B cell (primary cell): Measurements from ENCODE around the gene DACT2.

ENCODE experiments used
- EZH2 ChIP-seq: IDR thresholded peaks from 2 replicates; pipeline ENCODE4 v1.6.1; 2012; ENCODE audit warnings: borderline replicate concordance, low read depth, mild to moderate bottlenecking, moderate library complexity, low read length; ENCODE audit not compliant: insufficient read depth, poor library complexity, severe bottlenecking
- TF ChIP-seq, protein P1 (sequence below): fragments of 200-600 bp; IDR thresholded peaks from one replicate; pipeline ENCODE4 v1.8.0; 2022; ENCODE audit warnings: antibody characterized with exemption, mild to moderate bottlenecking

GRCh38 chr6:168281826-168282225 lies 37.8 kb downstream of the DACT2 start:
- TF ChIP-seq, protein P1, sequence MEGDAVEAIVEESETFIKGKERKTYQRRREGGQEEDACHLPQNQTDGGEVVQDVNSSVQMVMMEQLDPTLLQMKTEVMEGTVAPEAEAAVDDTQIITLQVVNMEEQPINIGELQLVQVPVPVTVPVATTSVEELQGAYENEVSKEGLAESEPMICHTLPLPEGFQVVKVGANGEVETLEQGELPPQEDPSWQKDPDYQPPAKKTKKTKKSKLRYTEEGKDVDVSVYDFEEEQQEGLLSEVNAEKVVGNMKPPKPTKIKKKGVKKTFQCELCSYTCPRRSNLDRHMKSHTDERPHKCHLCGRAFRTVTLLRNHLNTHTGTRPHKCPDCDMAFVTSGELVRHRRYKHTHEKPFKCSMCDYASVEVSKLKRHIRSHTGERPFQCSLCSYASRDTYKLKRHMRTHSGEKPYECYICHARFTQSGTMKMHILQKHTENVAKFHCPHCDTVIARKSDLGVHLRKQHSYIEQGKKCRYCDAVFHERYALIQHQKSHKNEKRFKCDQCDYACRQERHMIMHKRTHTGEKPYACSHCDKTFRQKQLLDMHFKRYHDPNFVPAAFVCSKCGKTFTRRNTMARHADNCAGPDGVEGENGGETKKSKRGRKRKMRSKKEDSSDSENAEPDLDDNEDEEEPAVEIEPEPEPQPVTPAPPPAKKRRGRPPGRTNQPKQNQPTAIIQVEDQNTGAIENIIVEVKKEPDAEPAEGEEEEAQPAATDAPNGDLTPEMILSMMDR: no peak
- TF ChIP-seq EZH2: no peak
